ENCODE results near the gene PCBP4.
A peak's percentile ranks its signal among the peaks of the same experiment; 100 is the strongest.

PCBP4 gene

DNA sequence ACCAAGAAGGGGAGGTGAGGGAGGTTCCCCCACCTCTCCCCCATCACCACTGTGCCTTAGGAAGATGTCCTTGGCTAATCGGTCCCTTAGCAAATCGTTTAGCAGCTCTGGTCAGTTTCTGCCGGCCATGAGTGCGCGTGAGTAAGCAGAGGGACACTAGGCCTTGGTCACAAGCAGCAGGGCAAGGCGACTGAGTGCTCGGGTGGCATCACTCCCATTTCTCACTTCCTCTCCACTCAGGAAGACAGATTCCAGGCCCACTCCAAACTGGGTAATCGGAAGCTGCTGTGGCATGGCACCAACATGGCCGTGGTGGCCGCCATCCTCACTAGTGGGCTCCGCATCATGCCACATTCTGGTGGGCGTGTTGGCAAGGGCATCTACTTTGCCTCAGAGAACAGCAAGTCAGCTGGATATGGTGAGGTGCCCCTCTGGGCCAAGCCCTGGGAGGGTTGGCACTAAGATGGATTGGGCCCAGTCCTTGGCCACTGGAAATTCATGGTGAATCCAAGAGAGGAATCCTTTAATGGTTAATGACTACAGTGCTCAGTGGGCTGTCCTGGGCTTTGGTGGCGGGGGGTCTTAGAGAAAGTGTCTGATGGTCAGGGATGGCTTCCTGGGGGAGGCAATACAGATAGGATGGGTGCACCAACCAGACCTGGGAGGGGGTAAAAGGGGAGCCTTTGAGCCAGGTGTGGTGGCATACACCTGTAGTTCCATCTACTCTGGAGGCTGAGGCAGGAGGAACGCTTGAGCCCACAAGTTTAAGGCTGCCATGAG, 21.1 kb downstream of the PCBP4 start:
- no peaks in the 10 kb centered on the region for H3K36me3 ChIP-seq (ENCODE audit: control insufficient read depth, insufficient read depth, low read length)
- no peaks in the 10 kb centered on the region for H3K9me3 ChIP-seq (ENCODE audit: control insufficient read depth, low read length)
- WGBS, 2 experiments = 92 to 95% methylated on average over 14 of the region's 14 CpGs
- H3K4me3 ChIP-seq (ENCODE audit: insufficient read depth, low read depth, low read length) = no peak overlapping the region
- H3K4me1 ChIP-seq (ENCODE audit: control insufficient read depth, insufficient read depth, low read length) = no peaks in the 10 kb centered on the region
- no peak overlapping the region for H3K27ac ChIP-seq (ENCODE audit: insufficient read depth, low read depth, low read length, poor library complexity, severe bottlenecking)
- H3K27me3 ChIP-seq (ENCODE audit: control insufficient read depth, insufficient read depth, low read length, poor library complexity, severe bottlenecking) = peaks cover 14% of the 10 kb centered on the region

DNA sequence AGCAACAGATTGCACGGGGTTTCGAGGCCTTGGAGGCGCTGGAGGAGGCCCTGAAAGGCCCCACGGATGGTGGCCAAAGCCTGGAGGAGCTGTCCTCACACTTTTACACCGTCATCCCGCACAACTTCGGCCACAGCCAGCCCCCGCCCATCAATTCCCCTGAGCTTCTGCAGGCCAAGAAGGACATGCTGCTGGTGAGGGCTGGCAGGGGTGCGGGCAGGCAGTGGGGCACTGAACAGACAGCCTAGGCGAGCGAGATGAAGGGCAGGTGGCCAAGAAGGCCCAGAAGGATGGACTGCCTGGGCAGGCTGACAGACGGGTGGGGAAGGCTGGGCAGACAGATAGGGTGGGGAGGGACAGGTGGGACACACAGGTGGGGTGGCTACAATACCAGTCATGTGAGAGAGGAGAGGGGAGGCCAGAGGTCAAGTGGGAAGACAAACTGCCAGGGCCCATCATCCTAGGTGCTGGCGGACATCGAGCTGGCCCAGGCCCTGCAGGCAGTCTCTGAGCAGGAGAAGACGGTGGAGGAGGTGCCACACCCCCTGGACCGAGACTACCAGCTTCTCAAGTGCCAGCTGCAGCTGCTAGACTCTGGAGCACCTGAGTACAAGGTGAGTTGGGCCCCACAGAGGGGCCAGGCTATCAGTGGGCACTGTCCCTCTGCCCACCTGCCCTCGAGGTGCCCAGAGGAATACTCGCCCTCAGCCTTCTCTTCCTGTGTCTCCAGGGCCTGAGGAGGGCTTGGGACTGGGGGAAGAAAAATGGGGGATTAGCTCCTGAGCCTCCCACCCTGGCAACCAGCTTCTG, 22.0 kb downstream of the PCBP4 start:
- Histone ChIP-seq H3K4me3 (ENCODE audit: insufficient read depth, low read depth, low read length) (no peak overlapping the region), H3K36me3 (ENCODE audit: control insufficient read depth, insufficient read depth, low read length) (no peaks in the 10 kb centered on the region), H3K9me3 (ENCODE audit: control insufficient read depth, low read length) (no peaks in the 10 kb centered on the region), H3K27ac (ENCODE audit: insufficient read depth, low read depth, low read length, poor library complexity, severe bottlenecking) (no peak overlapping the region), H3K27me3 (ENCODE audit: control insufficient read depth, insufficient read depth, low read length, poor library complexity, severe bottlenecking) (peaks cover 6% of the 10 kb centered on the region), H3K4me1 (ENCODE audit: control insufficient read depth, insufficient read depth, low read length) (peaks cover 3% of the 10 kb centered on the region)
- 90 to 92% methylated on average over 18 of the region's 18 CpGs for WGBS, 2 experiments

- Histone ChIP-seq H3K27ac (ENCODE audit: insufficient read depth, low read depth, low read length, poor library complexity, severe bottlenecking) (no peak overlapping the region), H3K36me3 (ENCODE audit: control insufficient read depth, insufficient read depth, low read length) (no peaks in the 10 kb centered on the region), H3K4me3 (ENCODE audit: insufficient read depth, low read depth, low read length) (no peak overlapping the region), H3K9me3 (ENCODE audit: control insufficient read depth, low read length) (no peaks in the 10 kb centered on the region), H3K27me3 (ENCODE audit: control insufficient read depth, insufficient read depth, low read length, poor library complexity, severe bottlenecking) (no peaks in the 10 kb centered on the region), H3K4me1 (ENCODE audit: control insufficient read depth, insufficient read depth, low read length) (peaks cover 3% of the 10 kb centered on the region)
- WGBS, 2 experiments = 92% methylated on average over 11 of the region's 11 CpGs
Measured at GRCh38 chr3:51944451-51945021, 22.7 kb downstream of the PCBP4 start.

DNA sequence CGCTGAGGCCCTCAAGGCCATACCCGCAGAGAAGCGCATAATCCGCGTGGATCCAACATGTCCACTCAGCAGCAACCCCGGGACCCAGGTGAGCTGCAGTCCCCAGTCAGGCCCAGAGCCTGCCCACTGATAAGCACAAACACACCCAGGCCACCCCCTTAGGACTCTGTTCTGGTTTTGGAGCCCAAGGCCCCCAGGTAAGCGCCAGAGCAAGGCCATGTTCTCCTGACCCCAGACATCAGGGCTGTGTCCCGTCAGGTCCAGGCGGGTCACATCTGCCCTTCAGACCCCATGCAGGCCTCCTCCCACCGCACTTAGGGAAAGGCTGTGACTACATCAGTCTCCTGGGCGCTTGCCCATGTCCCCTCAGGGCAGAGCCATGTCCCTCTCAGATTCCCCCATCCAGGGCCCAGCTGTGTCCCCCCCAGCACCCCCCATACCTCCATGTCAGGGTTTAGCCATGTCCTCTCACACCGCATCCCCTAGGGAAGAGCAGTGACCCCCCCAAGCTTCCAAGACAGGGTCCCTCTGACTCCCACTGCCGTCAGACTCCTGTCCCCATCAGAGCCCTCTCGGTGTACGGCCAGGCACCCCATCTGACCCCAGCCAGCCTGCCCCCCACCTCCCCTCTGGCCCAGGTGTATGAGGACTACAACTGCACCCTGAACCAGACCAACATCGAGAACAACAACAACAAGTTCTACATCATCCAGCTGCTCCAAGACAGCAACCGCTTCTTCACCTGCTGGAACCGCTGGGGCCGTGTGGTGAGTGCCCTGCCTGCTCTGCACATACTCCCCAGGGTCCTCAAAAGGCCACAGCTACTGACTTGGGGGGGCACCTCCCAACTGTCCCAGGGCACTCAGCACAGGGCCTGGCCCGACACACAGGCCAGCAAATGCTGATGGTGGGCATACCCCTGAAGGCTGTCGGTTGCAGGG, 23.5 kb downstream of the PCBP4 start:
- WGBS, 2 experiments = 93 to 94% methylated on average over 21 of the region's 21 CpGs
- Histone ChIP-seq H3K4me3 (ENCODE audit: insufficient read depth, low read depth, low read length) (no peak overlapping the region), H3K4me1 (ENCODE audit: control insufficient read depth, insufficient read depth, low read length) (peaks cover 3% of the 10 kb centered on the region), H3K36me3 (ENCODE audit: control insufficient read depth, insufficient read depth, low read length) (no peaks in the 10 kb centered on the region), H3K27me3 (ENCODE audit: control insufficient read depth, insufficient read depth, low read length, poor library complexity, severe bottlenecking) (no peaks in the 10 kb centered on the region), H3K27ac (ENCODE audit: insufficient read depth, low read depth, low read length, poor library complexity, severe bottlenecking) (no peak overlapping the region), H3K9me3 (ENCODE audit: control insufficient read depth, low read length) (no peaks in the 10 kb centered on the region)

GRCh38 chr3:51942603-51943450, 24.4 kb downstream of the PCBP4 start:
- WGBS, 2 experiments = 83 to 86% methylated on average over 17 of the region's 17 CpGs
- Histone ChIP-seq H3K9me3 (ENCODE audit: control insufficient read depth, low read length) (no peaks in the 10 kb centered on the region), H3K4me1 (ENCODE audit: control insufficient read depth, insufficient read depth, low read length) (peaks cover 3% of the 10 kb centered on the region), H3K27ac (ENCODE audit: insufficient read depth, low read depth, low read length, poor library complexity, severe bottlenecking) (no peak overlapping the region), H3K4me3 (ENCODE audit: insufficient read depth, low read depth, low read length) (peak overlapping the region; percentile 94), H3K27me3 (ENCODE audit: control insufficient read depth, insufficient read depth, low read length, poor library complexity, severe bottlenecking) (no peaks in the 10 kb centered on the region), H3K36me3 (ENCODE audit: control insufficient read depth, insufficient read depth, low read length) (peaks cover 2% of the 10 kb centered on the region)

GRCh38 chr3:51941798-51942602, 25.3 kb downstream of the PCBP4 start, which contains the start of the genes PARP3 and RRP9:
Gene PARP3 (plus strand): TSS chr3:51942363. CDS start chr3:51943356, 993 bp downstream.
Gene RRP9 (minus strand): TSS chr3:51941904. CDS start chr3:51941867, 37 bp downstream.
- Histone ChIP-seq H3K27me3 (ENCODE audit: control insufficient read depth, insufficient read depth, low read length, poor library complexity, severe bottlenecking) (no peaks in the 10 kb centered on the region), H3K4me1 (ENCODE audit: control insufficient read depth, insufficient read depth, low read length) (peaks cover 3% of the 10 kb centered on the region), H3K9me3 (ENCODE audit: control insufficient read depth, low read length) (no peaks in the 10 kb centered on the region), H3K36me3 (ENCODE audit: control insufficient read depth, insufficient read depth, low read length) (peaks cover 3% of the 10 kb centered on the region), H3K27ac (ENCODE audit: insufficient read depth, low read depth, low read length, poor library complexity, severe bottlenecking) (peak within 1 kb of the TSS; percentile 48), H3K4me3 (ENCODE audit: insufficient read depth, low read depth, low read length) (peak within 1 kb of the TSS; percentile 94)
- WGBS, 2 experiments = 7% methylated on average over 67 of the region's 67 CpGs

- WGBS, 2 experiments = 0 to 1% methylated on average over 20 of the region's 20 CpGs
- Histone ChIP-seq H3K27ac (ENCODE audit: insufficient read depth, low read depth, low read length, poor library complexity, severe bottlenecking) (peak overlapping the region; percentile 48), H3K27me3 (ENCODE audit: control insufficient read depth, insufficient read depth, low read length, poor library complexity, severe bottlenecking) (no peaks in the 10 kb centered on the region)
Measured at GRCh38 chr3:51941463-51941797, 25.8 kb downstream of the PCBP4 start.

GRCh38 chr3:51940648-51941462, 26.4 kb downstream of the PCBP4 start:
- Histone ChIP-seq H3K9me3 (ENCODE audit: control insufficient read depth, low read length) (no peaks in the 10 kb centered on the region), H3K27me3 (ENCODE audit: control insufficient read depth, insufficient read depth, low read length, poor library complexity, severe bottlenecking) (no peaks in the 10 kb centered on the region), H3K36me3 (ENCODE audit: control insufficient read depth, insufficient read depth, low read length) (peaks cover 6% of the 10 kb centered on the region), H3K4me3 (ENCODE audit: insufficient read depth, low read depth, low read length) (peak overlapping the region; percentile 94), H3K4me1 (ENCODE audit: control insufficient read depth, insufficient read depth, low read length) (peaks cover 3% of the 10 kb centered on the region), H3K27ac (ENCODE audit: insufficient read depth, low read depth, low read length, poor library complexity, severe bottlenecking) (no peak overlapping the region)
- 34 to 36% methylated on average over 13 of the region's 13 CpGs for WGBS, 2 experiments

More at GRCh38 chr3:51941463-51941797, 25.8 kb downstream of the PCBP4 start:
- Histone ChIP-seq H3K4me3 (ENCODE audit: insufficient read depth, low read depth, low read length) (peak overlapping the region; percentile 94), H3K36me3 (ENCODE audit: control insufficient read depth, insufficient read depth, low read length) (peaks cover 3% of the 10 kb centered on the region), H3K9me3 (ENCODE audit: control insufficient read depth, low read length) (no peaks in the 10 kb centered on the region), H3K4me1 (ENCODE audit: control insufficient read depth, insufficient read depth, low read length) (peaks cover 3% of the 10 kb centered on the region)

Data from ectodermal cell (in vitro differentiated cells).